A549 (cell line): ENCODE results near the gene ZNF331.

ENCODE experiments used
- CEBPB ChIP-seq, 2 experiments: fragments of >200 bp in 1 of 2; sonication (Bioruptor Twin) in 1 of 2; formaldehyde crosslinking in 1 of 2; IDR thresholded peaks; 2 replicates each; pipeline ENCODE4 v1.6.1; 2012 to 2016
- CHD2 ChIP-seq: fragments of 150-350 bp; IDR thresholded peaks from 2 replicates; pipeline ENCODE4 v1.6.1; 2014; ENCODE audit warnings: low read length; ENCODE audit not compliant: partially characterized antibody
- EP300 ChIP-seq, 2 experiments: fragments of >200 bp; sonication (Bioruptor Twin); formaldehyde crosslinking; IDR thresholded peaks; 2 replicates in 1 of 2; 3 replicates in 1 of 2; pipeline ENCODE4 v1.6.1; 2016 to 2017
- JUN ChIP-seq, 2 experiments: fragments of >200 bp; sonication (Bioruptor Twin); formaldehyde crosslinking; IDR thresholded peaks; 2 replicates in 1 of 2; 3 replicates in 1 of 2; pipeline ENCODE4 v1.6.1; 2016 to 2017
- POLR2AphosphoS2 ChIP-seq: conservative IDR thresholded peaks from 2 replicates; pipeline ENCODE4 v1.6.1; 2012; ENCODE audit warnings: low read length, improper control_type of control experiment, inconsistent platforms
- RNF2 ChIP-seq: fragments of 200-600 bp; sonication (generic); IDR thresholded peaks from 2 replicates; pipeline ENCODE4 v1.6.1; 2016; ENCODE audit warnings: low read depth, mild to moderate bottlenecking, antibody characterized with exemption, moderate library complexity, borderline replicate concordance
- SREBF2 ChIP-seq: fragments of 450-650 bp; IDR thresholded peaks from 2 replicates; pipeline ENCODE4 v1.6.1; 2014; ENCODE audit warnings: mild to moderate bottlenecking, moderate library complexity
- TF ChIP-seq, protein P1 (sequence below): fragments of >200 bp; sonication (Bioruptor Twin); formaldehyde crosslinking; IDR thresholded peaks from 3 replicates; pipeline ENCODE4 v1.5.1; 2016
- TF ChIP-seq, protein P2 (sequence below): fragments of 200-600 bp; sonication (generic); IDR thresholded peaks from 2 replicates; pipeline ENCODE4 v1.6.1; 2016; ENCODE audit warnings: antibody characterized with exemption, mild to moderate bottlenecking, moderate library complexity
- TF ChIP-seq, protein P3 (sequence below): IDR thresholded peaks from 2 replicates; pipeline ENCODE4 v1.6.1; 2012
- TF ChIP-seq, protein P4 (sequence below): fragments of >200 bp; sonication (Bioruptor Twin); formaldehyde crosslinking; IDR thresholded peaks from 3 replicates; pipeline ENCODE4 v1.6.1; 2016
- TF ChIP-seq, protein P5 (sequence below): IDR thresholded peaks from 2 replicates; pipeline ENCODE4 v1.6.1; 2012

DNA sequence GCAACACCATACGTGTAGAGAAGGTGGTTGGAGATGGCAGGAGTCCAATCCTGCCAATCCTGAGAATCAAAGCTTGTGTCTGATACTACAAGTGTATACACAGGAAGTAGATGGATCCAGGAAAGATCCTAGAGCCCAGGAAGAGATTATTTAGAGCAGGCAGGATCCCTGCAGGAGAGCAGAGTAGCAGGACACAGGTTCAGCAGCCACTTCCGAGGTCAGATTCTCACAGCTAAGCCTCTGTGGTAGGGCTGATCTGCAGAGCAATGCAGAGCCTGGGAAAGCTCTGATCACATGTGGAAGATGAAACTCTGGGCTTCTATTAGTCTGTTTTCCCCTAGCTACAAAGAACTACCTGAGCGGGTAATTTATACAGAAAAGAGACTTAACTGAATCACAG, 28.5 kb upstream of the ZNF331 start:
- TF ChIP-seq, protein P1, sequence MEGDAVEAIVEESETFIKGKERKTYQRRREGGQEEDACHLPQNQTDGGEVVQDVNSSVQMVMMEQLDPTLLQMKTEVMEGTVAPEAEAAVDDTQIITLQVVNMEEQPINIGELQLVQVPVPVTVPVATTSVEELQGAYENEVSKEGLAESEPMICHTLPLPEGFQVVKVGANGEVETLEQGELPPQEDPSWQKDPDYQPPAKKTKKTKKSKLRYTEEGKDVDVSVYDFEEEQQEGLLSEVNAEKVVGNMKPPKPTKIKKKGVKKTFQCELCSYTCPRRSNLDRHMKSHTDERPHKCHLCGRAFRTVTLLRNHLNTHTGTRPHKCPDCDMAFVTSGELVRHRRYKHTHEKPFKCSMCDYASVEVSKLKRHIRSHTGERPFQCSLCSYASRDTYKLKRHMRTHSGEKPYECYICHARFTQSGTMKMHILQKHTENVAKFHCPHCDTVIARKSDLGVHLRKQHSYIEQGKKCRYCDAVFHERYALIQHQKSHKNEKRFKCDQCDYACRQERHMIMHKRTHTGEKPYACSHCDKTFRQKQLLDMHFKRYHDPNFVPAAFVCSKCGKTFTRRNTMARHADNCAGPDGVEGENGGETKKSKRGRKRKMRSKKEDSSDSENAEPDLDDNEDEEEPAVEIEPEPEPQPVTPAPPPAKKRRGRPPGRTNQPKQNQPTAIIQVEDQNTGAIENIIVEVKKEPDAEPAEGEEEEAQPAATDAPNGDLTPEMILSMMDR, result no peak
- TF ChIP-seq CHD2 (no peak), RNF2 (no peak), JUN (IDR thresholded peaks at IDR 0.05) (no peak), EP300 (IDR thresholded peaks at IDR 0.05) (no peak), POLR2AphosphoS2 (no peak), CEBPB (IDR thresholded peaks at IDR 0.05) (no peak), SREBF2 (no peak)
- TF ChIP-seq, protein P2, sequence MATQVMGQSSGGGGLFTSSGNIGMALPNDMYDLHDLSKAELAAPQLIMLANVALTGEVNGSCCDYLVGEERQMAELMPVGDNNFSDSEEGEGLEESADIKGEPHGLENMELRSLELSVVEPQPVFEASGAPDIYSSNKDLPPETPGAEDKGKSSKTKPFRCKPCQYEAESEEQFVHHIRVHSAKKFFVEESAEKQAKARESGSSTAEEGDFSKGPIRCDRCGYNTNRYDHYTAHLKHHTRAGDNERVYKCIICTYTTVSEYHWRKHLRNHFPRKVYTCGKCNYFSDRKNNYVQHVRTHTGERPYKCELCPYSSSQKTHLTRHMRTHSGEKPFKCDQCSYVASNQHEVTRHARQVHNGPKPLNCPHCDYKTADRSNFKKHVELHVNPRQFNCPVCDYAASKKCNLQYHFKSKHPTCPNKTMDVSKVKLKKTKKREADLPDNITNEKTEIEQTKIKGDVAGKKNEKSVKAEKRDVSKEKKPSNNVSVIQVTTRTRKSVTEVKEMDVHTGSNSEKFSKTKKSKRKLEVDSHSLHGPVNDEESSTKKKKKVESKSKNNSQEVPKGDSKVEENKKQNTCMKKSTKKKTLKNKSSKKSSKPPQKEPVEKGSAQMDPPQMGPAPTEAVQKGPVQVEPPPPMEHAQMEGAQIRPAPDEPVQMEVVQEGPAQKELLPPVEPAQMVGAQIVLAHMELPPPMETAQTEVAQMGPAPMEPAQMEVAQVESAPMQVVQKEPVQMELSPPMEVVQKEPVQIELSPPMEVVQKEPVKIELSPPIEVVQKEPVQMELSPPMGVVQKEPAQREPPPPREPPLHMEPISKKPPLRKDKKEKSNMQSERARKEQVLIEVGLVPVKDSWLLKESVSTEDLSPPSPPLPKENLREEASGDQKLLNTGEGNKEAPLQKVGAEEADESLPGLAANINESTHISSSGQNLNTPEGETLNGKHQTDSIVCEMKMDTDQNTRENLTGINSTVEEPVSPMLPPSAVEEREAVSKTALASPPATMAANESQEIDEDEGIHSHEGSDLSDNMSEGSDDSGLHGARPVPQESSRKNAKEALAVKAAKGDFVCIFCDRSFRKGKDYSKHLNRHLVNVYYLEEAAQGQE, result no peak
- TF ChIP-seq, protein P3, sequence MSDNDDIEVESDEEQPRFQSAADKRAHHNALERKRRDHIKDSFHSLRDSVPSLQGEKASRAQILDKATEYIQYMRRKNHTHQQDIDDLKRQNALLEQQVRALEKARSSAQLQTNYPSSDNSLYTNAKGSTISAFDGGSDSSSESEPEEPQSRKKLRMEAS, result no peak
- TF ChIP-seq, protein P4, sequence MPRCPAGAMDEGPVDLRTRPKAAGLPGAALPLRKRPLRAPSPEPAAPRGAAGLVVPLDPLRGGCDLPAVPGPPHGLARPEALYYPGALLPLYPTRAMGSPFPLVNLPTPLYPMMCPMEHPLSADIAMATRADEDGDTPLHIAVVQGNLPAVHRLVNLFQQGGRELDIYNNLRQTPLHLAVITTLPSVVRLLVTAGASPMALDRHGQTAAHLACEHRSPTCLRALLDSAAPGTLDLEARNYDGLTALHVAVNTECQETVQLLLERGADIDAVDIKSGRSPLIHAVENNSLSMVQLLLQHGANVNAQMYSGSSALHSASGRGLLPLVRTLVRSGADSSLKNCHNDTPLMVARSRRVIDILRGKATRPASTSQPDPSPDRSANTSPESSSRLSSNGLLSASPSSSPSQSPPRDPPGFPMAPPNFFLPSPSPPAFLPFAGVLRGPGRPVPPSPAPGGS, result no peak
- TF ChIP-seq, protein P5, sequence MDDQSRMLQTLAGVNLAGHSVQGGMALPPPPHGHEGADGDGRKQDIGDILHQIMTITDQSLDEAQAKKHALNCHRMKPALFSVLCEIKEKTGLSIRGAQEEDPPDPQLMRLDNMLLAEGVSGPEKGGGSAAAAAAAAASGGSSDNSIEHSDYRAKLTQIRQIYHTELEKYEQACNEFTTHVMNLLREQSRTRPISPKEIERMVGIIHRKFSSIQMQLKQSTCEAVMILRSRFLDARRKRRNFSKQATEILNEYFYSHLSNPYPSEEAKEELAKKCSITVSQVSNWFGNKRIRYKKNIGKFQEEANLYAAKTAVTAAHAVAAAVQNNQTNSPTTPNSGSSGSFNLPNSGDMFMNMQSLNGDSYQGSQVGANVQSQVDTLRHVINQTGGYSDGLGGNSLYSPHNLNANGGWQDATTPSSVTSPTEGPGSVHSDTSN, result no peak
